ENCODE results near the gene XRCC3. TPM values are rescaled to one million over a fixed set of nuclear protein-coding genes. Genes with fewer than 3 reads are reported as not detected.

The XRCC3 gene
- total RNA-seq, 1 experiment from 2014 or later, result 46.7 TPM

DNA sequence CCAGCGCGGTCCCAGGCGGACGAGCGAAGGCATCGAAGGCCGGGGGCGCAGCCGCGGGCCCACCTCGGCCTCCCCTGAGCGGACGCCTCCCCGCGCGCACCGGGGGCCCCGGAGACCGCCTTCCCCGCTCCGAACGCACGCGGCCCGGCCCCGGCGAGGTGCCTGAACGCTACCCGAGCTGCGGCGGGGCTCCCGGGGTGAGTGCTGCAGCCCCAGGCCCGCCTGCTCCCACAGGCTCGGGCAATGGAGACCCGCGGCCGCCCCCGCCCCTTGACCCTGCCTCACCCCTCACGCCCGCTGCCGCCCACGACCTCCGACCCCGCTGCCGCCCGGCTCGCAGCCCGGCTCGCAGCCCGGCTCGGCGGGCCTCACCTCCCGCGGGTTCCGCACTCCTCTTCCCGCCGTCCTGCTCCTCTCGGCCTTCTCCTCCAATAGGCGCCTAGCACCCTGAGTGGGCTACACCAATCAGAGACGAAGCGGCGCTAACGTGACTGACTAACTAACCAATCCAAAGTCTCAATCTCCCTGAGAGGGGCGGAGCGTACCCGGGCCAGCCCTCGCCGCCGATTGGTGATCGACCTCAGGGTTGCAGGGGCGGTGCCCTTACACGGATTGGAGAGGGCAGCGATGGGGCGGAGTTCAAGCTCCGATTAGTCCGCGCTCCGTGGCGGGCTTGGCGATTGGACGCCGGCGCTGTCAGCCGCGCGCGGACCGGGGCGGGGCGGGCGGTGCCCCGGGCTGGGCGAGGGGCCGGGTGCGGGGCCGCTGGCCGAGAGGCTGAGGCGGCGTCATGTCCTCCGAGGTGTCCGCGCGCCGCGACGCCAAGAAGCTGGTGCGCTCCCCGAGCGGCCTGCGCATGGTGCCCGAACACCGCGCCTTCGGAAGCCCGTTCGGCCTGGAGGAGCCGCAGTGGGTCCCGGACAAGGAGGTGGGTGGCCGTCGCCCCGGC lies at the start of gene XRCC3, which contains the start of gene ZFYVE21 (continued):
- TF ChIP-seq, protein P1, sequence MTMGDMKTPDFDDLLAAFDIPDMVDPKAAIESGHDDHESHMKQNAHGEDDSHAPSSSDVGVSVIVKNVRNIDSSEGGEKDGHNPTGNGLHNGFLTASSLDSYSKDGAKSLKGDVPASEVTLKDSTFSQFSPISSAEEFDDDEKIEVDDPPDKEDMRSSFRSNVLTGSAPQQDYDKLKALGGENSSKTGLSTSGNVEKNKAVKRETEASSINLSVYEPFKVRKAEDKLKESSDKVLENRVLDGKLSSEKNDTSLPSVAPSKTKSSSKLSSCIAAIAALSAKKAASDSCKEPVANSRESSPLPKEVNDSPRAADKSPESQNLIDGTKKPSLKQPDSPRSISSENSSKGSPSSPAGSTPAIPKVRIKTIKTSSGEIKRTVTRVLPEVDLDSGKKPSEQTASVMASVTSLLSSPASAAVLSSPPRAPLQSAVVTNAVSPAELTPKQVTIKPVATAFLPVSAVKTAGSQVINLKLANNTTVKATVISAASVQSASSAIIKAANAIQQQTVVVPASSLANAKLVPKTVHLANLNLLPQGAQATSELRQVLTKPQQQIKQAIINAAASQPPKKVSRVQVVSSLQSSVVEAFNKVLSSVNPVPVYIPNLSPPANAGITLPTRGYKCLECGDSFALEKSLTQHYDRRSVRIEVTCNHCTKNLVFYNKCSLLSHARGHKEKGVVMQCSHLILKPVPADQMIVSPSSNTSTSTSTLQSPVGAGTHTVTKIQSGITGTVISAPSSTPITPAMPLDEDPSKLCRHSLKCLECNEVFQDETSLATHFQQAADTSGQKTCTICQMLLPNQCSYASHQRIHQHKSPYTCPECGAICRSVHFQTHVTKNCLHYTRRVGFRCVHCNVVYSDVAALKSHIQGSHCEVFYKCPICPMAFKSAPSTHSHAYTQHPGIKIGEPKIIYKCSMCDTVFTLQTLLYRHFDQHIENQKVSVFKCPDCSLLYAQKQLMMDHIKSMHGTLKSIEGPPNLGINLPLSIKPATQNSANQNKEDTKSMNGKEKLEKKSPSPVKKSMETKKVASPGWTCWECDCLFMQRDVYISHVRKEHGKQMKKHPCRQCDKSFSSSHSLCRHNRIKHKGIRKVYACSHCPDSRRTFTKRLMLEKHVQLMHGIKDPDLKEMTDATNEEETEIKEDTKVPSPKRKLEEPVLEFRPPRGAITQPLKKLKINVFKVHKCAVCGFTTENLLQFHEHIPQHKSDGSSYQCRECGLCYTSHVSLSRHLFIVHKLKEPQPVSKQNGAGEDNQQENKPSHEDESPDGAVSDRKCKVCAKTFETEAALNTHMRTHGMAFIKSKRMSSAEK (CRISPR knock-in tag; IDR thresholded peaks at IDR 0.05; ENCODE audit: borderline replicate concordance), result peak; percentile 40; the same call in 1 of the 2 replicates
- peak; percentile 64; the same call in 1 of the 2 replicates for TF ChIP-seq ESRRA (CRISPR knock-in tag; IDR thresholded peaks at IDR 0.05; ENCODE audit: borderline replicate concordance)
- TF ChIP-seq, protein P2, sequence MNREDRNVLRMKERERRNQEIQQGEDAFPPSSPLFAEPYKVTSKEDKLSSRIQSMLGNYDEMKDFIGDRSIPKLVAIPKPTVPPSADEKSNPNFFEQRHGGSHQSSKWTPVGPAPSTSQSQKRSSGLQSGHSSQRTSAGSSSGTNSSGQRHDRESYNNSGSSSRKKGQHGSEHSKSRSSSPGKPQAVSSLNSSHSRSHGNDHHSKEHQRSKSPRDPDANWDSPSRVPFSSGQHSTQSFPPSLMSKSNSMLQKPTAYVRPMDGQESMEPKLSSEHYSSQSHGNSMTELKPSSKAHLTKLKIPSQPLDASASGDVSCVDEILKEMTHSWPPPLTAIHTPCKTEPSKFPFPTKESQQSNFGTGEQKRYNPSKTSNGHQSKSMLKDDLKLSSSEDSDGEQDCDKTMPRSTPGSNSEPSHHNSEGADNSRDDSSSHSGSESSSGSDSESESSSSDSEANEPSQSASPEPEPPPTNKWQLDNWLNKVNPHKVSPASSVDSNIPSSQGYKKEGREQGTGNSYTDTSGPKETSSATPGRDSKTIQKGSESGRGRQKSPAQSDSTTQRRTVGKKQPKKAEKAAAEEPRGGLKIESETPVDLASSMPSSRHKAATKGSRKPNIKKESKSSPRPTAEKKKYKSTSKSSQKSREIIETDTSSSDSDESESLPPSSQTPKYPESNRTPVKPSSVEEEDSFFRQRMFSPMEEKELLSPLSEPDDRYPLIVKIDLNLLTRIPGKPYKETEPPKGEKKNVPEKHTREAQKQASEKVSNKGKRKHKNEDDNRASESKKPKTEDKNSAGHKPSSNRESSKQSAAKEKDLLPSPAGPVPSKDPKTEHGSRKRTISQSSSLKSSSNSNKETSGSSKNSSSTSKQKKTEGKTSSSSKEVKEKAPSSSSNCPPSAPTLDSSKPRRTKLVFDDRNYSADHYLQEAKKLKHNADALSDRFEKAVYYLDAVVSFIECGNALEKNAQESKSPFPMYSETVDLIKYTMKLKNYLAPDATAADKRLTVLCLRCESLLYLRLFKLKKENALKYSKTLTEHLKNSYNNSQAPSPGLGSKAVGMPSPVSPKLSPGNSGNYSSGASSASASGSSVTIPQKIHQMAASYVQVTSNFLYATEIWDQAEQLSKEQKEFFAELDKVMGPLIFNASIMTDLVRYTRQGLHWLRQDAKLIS (CRISPR knock-in tag; IDR thresholded peaks at IDR 0.05; ENCODE audit: borderline replicate concordance), result no peak
- TF ChIP-seq, protein P3, sequence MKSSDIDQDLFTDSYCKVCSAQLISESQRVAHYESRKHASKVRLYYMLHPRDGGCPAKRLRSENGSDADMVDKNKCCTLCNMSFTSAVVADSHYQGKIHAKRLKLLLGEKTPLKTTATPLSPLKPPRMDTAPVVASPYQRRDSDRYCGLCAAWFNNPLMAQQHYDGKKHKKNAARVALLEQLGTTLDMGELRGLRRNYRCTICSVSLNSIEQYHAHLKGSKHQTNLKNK (CRISPR knock-in tag; IDR thresholded peaks at IDR 0.05), result no peak
- TF ChIP-seq KAT7 (CRISPR knock-in tag; IDR thresholded peaks at IDR 0.05; ENCODE audit: borderline replicate concordance), result no peak
- TF ChIP-seq, protein P4, sequence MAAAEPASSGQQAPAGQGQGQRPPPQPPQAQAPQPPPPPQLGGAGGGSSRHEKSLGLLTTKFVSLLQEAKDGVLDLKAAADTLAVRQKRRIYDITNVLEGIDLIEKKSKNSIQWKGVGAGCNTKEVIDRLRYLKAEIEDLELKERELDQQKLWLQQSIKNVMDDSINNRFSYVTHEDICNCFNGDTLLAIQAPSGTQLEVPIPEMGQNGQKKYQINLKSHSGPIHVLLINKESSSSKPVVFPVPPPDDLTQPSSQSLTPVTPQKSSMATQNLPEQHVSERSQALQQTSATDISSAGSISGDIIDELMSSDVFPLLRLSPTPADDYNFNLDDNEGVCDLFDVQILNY (CRISPR knock-in tag; IDR thresholded peaks at IDR 0.05), result peak; percentile 99
- no peak for TF ChIP-seq PRRX2 (CRISPR knock-in tag; IDR thresholded peaks at IDR 0.05)
- TF ChIP-seq, protein P5, sequence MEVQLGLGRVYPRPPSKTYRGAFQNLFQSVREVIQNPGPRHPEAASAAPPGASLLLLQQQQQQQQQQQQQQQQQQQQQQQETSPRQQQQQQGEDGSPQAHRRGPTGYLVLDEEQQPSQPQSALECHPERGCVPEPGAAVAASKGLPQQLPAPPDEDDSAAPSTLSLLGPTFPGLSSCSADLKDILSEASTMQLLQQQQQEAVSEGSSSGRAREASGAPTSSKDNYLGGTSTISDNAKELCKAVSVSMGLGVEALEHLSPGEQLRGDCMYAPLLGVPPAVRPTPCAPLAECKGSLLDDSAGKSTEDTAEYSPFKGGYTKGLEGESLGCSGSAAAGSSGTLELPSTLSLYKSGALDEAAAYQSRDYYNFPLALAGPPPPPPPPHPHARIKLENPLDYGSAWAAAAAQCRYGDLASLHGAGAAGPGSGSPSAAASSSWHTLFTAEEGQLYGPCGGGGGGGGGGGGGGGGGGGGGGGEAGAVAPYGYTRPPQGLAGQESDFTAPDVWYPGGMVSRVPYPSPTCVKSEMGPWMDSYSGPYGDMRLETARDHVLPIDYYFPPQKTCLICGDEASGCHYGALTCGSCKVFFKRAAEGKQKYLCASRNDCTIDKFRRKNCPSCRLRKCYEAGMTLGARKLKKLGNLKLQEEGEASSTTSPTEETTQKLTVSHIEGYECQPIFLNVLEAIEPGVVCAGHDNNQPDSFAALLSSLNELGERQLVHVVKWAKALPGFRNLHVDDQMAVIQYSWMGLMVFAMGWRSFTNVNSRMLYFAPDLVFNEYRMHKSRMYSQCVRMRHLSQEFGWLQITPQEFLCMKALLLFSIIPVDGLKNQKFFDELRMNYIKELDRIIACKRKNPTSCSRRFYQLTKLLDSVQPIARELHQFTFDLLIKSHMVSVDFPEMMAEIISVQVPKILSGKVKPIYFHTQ (CRISPR knock-in tag; IDR thresholded peaks at IDR 0.05), result no peak
- TF ChIP-seq SMAD3 (CRISPR knock-in tag; IDR thresholded peaks at IDR 0.05; ENCODE audit: borderline replicate concordance), result no peak
- TF ChIP-seq GRHL2 (CRISPR knock-in tag; IDR thresholded peaks at IDR 0.05; ENCODE audit: insufficient replicate concordance, severe bottlenecking), result no peak
- TF ChIP-seq, protein P6, sequence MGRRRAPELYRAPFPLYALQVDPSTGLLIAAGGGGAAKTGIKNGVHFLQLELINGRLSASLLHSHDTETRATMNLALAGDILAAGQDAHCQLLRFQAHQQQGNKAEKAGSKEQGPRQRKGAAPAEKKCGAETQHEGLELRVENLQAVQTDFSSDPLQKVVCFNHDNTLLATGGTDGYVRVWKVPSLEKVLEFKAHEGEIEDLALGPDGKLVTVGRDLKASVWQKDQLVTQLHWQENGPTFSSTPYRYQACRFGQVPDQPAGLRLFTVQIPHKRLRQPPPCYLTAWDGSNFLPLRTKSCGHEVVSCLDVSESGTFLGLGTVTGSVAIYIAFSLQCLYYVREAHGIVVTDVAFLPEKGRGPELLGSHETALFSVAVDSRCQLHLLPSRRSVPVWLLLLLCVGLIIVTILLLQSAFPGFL (CRISPR knock-in tag; IDR thresholded peaks at IDR 0.05; ENCODE audit: borderline replicate concordance), result no peak
- no peak for TF ChIP-seq HMGA2 (CRISPR knock-in tag; IDR thresholded peaks at IDR 0.05)
- TF ChIP-seq SOX15 (CRISPR knock-in tag; IDR thresholded peaks at IDR 0.05), result no peak
- TF ChIP-seq, protein P7, sequence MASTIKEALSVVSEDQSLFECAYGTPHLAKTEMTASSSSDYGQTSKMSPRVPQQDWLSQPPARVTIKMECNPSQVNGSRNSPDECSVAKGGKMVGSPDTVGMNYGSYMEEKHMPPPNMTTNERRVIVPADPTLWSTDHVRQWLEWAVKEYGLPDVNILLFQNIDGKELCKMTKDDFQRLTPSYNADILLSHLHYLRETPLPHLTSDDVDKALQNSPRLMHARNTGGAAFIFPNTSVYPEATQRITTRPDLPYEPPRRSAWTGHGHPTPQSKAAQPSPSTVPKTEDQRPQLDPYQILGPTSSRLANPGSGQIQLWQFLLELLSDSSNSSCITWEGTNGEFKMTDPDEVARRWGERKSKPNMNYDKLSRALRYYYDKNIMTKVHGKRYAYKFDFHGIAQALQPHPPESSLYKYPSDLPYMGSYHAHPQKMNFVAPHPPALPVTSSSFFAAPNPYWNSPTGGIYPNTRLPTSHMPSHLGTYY (CRISPR knock-in tag; IDR thresholded peaks at IDR 0.05), result no peak
- TF ChIP-seq, protein P8, sequence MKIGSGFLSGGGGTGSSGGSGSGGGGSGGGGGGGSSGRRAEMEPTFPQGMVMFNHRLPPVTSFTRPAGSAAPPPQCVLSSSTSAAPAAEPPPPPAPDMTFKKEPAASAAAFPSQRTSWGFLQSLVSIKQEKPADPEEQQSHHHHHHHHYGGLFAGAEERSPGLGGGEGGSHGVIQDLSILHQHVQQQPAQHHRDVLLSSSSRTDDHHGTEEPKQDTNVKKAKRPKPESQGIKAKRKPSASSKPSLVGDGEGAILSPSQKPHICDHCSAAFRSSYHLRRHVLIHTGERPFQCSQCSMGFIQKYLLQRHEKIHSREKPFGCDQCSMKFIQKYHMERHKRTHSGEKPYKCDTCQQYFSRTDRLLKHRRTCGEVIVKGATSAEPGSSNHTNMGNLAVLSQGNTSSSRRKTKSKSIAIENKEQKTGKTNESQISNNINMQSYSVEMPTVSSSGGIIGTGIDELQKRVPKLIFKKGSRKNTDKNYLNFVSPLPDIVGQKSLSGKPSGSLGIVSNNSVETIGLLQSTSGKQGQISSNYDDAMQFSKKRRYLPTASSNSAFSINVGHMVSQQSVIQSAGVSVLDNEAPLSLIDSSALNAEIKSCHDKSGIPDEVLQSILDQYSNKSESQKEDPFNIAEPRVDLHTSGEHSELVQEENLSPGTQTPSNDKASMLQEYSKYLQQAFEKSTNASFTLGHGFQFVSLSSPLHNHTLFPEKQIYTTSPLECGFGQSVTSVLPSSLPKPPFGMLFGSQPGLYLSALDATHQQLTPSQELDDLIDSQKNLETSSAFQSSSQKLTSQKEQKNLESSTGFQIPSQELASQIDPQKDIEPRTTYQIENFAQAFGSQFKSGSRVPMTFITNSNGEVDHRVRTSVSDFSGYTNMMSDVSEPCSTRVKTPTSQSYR (CRISPR knock-in tag; IDR thresholded peaks at IDR 0.05), result no peak

Measured in WTC11 (cell line).